NCI-H226 (cell line): Measurements from ENCODE around the gene CDH23.

ENCODE experiments used
- DNase-seq: peaks from one replicate; pipeline ENCODE4 v3.0.0-alpha.2; 2015

CDH23 gene

DNA sequence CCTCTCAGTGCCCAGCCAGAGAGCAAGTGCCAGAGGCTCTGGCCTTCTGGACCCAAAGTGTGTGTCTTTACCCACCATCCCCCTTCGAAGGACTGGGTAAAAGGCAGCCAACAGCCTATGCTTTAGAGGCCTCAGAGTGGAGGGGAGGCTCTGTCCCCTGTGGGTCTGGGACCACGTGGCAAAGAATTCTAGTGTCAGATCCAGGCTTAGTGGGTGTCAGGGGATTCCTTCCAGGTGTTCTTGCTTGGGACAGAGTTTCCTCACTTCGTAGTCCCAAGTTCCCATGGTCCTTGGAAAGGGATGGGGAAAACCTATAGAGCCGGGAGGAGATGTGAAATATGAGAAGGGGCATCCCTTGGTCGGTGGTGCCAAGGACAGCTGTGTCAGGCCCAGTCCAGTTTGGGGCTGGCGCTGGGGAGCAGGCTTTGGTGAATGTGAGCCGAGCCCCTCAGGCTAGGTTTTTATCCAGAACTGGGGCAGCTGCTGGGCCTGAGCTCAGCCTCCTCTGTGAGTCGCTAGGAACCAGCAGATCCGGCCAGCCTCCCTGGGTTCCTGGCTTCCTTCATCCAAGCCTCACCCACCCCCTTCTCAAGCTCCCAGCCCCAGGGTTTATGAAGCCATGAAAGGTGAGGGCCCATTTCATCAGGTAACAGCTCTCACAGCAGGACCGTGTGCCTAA, 251.7 kb downstream of the CDH23 start:
- no peak for DNase-seq

DNA sequence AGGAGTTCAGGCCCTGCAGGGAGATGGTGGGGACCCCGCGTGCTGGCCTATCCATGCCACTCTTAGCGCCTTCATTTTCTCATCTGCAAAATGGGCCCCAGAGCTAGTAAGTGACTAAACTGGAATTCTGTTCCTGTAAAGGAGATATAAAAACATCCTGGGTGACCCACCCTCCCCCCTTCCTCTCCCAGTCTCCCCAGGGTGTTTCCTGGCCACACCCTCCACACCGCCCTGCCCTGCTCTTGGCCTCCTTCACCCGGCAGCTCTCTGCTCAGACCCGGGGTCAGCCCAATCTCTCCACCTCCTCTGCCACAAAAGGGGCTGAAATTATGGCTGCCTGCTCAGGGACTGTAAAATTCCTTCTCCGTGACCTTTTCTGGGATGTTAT, 252.2 kb downstream of the CDH23 start:
- DNase-seq = no peak

DNA sequence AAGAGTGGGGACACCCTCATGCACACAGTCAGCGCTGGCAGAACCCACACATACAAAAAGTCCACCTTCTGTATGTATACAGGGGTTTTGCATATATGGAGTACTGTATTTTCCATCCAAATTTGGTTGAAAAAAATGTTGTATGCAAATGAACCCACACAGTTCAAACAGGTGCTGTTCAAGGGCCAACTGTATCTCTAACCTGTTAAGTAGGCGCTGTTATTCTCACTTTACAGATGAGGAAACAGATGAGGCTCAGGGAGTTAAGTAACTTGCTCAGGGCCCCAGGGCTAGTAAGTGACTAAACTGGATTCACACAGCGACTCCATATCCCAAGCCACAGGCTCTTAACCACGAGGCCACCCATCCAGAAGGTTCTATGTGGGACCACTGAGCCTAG, 252.9 kb downstream of the CDH23 start:
- no peak for DNase-seq

- DNase-seq = no peak
These were observed 253.7 kb downstream of the CDH23 start for GRCh38 chr10:71650397-71650796.

DNA sequence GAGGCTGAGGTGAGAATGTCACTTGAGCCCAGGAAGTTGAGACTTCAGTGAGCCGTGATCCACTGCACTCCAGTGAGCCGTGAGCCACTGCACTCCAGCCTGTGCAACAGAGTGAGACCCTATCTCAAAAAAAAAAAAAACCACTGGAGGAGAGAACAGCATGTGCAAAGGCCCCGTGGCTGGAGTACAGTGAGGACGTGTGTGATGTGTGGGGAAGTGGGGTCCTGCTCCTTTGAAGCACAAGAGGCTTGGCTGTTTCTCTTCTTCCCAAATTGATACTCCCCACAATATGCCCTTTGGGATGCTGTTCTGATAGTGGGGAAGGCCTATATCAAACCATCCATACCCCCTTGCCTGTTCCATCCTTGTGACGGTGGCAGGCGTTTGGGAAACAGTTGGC, 254.7 kb downstream of the CDH23 start:
- no peak for DNase-seq

DNA sequence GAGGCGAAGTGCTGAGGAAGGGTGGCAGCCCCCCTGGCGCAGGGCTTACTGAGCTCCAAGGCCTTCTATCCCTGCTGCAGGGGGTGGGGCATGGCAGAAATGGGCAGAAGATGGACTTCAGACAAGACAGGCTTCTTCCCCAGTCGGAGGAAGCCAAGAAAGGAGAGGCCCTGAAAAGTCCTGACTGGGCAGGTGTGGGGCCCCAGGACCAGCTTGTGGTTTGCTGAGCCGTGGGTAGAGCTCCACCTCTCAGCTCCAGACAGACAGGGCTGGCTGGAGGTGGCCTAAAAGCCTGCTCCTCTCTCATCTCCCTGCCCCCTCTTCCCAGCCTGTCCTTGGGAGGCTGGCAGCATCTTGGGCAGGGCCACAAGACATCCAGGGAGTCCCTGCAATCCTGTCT, 255.2 kb downstream of the CDH23 start:
- DNase-seq = no peak

- no peak for DNase-seq
These were observed 256.3 kb downstream of the CDH23 start for GRCh38 chr10:71653044-71653443.

- DNase-seq = no peak
These were observed 259.5 kb downstream of the CDH23 start for GRCh38 chr10:71656220-71656619.

GRCh38 chr10:71657604-71658466, 261.1 kb downstream of the CDH23 start:
- no peak for DNase-seq

DNA sequence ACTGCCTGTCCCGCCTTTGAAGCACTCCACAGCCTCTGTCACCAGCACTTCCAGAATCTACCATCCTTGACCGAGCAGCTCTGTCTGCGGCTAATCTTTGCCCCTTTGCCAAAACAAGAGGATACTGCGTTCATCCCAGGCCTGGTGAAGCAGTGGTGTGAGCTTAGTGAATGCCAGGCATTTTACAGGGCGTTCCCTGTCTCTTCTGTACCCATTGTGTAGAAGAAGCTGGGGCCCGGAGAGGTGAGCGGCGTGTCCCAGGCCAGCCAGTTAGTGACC, 261.7 kb downstream of the CDH23 start:
- no peak for DNase-seq

GRCh38 chr10:71659111-71659634, 262.5 kb downstream of the CDH23 start:
- DNase-seq = no peak

DNA sequence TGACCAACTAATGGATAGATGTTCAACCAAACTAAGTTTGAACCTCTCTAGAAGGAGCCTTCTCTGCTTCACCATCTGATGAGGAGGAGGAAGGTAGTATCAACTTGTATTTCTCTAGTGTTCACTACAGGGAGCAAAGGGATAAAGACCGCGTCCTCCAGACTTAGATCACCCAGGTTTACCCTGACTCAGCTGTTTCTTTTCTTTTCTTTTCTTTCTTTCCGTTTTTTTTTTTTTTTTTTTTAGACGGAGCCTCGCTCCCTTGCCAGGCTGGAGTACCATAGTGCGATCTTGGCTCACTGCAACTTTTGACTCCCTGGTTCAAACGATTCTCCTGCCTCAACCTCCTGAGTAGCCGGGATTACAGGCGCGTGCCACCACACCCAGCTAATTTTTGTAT, 263.0 kb downstream of the CDH23 start:
- DNase-seq = no peak

DNA sequence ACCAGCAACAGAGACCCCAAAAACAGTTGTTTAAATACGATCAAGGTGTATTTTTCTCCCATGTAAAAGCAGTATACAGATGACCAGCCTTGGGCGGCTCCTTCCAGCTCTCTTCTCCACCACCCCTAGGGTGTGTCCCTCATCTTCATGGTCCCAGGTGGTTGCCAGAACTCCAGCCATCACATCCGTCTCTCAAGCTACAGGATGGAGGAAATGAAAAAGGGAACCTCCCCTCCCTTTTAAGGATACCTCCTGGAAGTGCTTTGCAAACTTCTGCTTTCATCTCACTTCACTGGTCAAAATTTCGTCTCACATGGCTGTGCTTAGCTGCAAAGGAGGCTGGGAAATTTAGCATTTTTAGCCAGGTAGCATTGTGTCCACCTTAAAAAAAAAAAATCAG, 263.6 kb downstream of the CDH23 start:
- DNase-seq = no peak

DNA sequence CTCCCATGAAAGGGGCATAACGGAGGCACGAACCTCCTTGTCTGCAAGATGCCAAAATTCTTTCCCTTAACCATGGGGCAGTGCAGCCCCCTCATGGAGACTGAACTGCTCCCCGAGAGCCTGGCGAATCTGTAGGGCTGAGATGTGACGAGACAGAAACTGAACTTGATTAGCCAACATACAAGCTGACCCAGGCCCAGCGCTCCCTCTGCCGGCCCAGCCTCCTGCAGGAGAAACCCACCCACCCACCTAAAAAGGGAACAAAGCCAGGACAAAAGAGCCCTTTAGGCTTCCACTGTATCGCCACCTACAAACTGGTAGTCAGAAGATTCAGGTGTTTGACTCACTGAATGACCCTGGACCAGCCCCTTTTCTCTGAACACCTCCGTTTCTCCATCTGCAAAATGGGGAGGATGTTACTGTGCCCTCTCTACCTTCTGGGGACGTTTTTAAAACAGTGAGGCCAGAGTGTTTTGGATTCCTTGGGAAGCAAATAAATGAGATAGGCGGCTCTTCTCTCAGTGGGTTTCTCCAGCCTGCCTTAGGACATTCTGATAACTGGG, 264.4 kb downstream of the CDH23 start:
- no peak for DNase-seq

GRCh38 chr10:71661779-71662336, 265.1 kb downstream of the CDH23 start:
- no peak for DNase-seq

DNA sequence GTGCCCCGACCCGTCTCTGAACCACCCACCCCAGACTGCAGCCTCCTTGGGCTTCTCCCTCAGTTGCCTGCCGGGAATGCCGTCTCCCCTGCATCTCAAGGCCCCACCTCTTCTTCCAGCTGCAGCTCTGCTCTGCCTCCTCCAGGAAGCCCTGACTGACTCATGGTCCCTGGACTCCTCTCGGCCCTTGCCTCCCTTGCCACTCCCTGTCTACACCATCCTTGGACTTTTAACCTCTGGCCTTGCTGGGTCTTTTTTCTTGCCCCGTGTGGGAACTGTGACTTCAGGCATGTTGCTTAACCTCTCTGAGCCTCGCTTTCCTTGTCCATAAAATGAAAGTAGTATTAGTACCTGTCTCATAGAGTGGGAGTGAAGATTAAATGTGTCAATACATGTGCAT, 266.6 kb downstream of the CDH23 start:
- peak; percentile 9 for DNase-seq

DNA sequence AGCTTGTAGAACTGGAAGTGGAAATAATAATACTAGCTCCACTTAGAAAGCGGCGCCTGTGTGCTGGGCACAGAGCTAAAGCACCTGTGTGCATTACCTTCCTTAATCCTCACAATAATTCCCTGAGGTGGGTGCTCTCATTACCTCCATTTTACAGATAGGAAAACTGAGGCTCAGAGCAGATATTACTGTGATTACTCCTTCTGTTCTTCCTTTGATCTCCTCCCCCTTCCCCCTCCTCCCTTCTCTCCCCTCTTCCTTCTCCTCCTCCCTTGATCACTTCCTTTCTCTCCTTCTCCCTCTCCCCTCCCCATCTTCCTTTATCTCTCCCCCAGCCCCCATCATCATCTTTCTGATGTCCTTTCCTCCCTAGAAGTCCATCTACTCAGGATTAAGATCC, 267.9 kb downstream of the CDH23 start:
- DNase-seq = no peak

DNA sequence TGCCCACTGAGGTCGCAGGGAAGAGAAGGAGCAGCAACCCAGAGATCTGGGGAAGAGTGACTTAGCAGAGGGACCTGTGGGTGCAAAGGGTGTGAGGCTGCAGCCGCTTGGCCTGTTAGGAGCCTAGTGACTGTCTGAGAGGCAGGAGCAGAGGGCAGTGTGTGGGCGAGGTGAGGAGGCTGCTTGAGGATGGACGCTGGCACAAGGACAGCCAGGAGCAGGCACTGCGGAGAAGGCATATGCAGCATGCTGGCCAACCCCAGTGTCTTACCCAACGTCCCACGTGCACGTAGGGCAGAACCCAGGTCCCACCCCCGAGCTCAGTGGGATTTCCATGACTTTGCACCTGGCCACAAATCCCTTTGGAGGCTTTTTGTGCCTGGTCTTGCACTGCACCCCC, 268.7 kb downstream of the CDH23 start:
- DNase-seq = no peak

DNA sequence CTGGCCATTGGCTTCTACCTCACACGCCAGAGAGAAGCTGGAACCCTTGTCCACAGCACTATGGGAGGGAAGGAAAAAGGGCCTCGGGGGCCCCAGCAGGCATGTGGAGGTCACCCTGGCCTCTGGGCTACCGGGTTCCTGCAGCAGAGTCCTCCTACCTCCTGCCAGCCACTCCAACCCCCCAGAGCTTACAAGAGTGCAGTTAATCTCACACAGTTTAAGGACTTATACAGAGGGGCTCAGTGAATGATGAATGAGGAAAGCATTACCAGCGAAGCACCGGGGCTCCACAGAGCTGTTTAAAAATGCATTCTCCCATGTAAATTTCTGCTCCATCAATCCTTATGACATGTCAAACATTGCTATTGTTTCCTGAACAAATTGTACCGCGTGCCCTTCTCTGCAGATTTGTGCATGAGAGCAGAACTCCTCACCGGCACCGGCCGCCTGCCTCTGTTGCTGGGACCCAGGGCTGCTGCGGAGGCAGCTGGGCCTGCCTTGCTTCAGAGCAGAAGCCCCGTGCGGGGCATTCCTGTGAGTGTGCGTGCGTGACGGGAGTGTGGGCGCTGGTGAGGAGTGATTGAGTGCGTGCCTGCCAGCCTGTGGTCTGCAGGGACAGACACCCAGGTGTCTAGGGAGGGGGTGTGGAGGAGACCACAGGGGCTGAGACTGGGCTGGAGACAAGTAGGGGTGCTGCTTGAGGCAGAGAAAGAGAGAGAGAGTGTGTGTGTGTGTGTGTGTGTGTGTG, 270.1 kb downstream of the CDH23 start:
- DNase-seq = no peak

GRCh38 chr10:71667387-71667752, 270.6 kb downstream of the CDH23 start:
- DNase-seq = no peak

DNA sequence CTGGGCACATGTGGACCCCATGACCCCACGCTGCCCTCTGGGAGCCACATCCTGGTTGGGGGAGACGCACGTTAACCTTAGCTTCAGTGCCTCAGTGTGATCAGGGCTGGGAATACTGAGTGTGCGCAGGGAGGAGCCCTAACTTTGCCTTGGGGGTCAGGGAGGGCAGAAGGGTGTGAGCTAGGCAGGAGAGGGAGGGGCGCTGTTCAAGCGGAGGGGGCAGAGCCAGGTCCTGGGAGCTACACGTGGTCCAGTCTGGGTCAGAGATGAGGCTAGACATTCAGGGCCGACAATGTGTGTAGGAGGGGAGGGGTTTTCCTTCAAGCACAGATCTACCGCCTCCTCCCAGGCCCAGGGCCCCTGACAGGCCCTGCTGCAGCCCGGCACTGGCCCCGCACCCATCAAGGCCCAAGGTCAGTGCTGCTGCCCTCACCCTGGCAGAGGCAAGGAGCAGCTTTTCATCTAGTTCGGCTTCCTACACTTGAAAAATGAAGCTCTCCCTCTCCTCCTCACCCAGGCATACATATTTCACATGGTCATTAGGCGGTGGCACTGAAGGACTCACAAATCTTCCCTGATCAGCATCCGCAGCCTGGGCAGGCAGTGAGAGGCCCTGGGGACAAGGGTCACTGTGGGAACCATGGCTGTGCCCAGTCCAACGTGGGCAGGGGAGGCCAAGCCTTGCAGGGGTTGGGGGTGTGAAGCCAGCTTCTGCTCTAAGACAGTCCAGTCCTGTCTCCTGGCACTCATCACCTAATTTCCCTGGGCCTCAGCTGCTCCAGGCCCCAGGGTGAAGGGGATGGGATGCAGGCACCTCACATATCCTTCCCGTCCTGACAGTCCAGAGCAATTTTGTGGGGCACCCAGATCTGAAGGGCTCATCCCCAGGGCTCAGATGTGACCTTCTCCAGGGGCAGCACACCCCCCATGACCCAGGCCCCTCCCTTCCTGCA, 275.6 kb downstream of the CDH23 start:
- no peak for DNase-seq
